GM21381 (cell line): ENCODE measurements around the gene RPL36AL.

ENCODE experiments used
- ATAC-seq: cut with Tn5 transposase; IDR thresholded peaks from one replicate; pipeline ENCODE4 v1.9.1; 2021; ENCODE audit warnings: mild to moderate bottlenecking, moderate library complexity; ENCODE audit not compliant: unreplicated experiment

The RPL36AL gene

GRCh38 chr14:49582113-49582977 lies 38.1 kb downstream of the RPL36AL start:
- no peak for ATAC-seq

GRCh38 chr14:49581209-49582112 lies 39.0 kb downstream of the RPL36AL start:
- ATAC-seq: no peak

DNA sequence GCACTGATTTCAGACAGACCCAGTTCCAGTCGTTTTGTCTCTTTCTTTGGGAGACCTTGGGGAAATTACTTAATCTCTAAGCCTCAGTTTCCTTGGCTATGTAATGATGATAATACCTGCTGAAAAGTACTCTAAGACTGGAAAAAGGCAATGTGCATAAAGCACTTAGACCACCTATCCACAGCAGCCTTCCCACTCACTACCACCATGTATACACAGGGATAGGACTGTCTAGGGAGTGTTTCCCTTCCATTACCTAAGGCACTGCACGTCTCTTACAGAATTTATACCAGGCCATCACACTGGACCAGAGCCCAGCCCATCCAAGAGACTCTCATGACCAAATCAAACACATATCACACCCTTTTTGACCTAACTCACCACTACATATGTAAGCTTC lies 40.6 kb downstream of the RPL36AL start:
- no peak for ATAC-seq

DNA sequence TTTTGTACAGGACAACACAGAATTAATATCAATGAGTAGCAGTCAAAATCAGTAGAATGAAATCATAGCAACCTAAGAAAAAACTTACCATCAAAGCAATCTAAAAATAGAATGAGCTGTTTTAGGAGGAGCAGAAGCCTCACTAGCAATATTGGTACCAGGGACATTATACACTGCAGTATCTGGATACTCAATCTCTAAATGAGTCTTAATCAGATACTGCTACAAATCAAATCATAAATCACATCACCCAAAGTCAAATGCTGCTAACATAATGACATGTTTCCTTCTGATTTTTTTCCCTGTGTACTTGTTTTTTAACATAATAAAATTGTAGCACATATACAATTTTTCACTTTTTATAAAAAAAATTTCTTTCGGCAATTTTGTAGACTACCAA lies 42.3 kb downstream of the RPL36AL start:
- ATAC-seq: no peak

GRCh38 chr14:49574038-49574437 lies 46.4 kb downstream of the RPL36AL start:
- no peak for ATAC-seq

GRCh38 chr14:49569281-49569680 lies 51.1 kb downstream of the RPL36AL start:
- no peak for ATAC-seq
